H1 (cell line): ENCODE results near the gene STK11IP. TPM values are rescaled to one million over a fixed set of nuclear protein-coding genes. Genes with fewer than 3 reads are reported as not detected.
A peak's percentile ranks its signal among the peaks of the same experiment; 100 is the strongest.

Experiments used
- BACH1 ChIP-seq: IDR thresholded peaks from 2 replicates; pipeline ENCODE4 v1.6.1; 2012; ENCODE audit warnings: low read length, improper control_type of control experiment
- KDM4A ChIP-seq: IDR thresholded peaks from one replicate; pipeline ENCODE4 v1.7.1; 2012; ENCODE audit warnings: low read depth, mild to moderate bottlenecking, moderate library complexity, low read length, inconsistent platforms; ENCODE audit not compliant: severe bottlenecking
- KDM5A ChIP-seq: fragments of 200-600 bp; IDR thresholded peaks from 2 replicates; pipeline ENCODE4 v1.7.1; 2012; ENCODE audit warnings: mild to moderate bottlenecking, low read length, inconsistent platforms, mixed read lengths
- PHF8 ChIP-seq: fragments of 200-600 bp; sonication (generic); conservative IDR thresholded peaks from 2 replicates; pipeline ENCODE4 v1.7.1; 2012; ENCODE audit warnings: low read depth, mild to moderate bottlenecking, inconsistent platforms, low read length, moderate library complexity
- POU5F1 ChIP-seq: IDR thresholded peaks from 2 replicates; pipeline ENCODE4 v1.6.1; 2011; ENCODE audit warnings: low read depth, mild to moderate bottlenecking, low read length, moderate library complexity
- RNF2 ChIP-seq: fragments of 200-900, 300-1000 bp; sonication (generic); IDR thresholded peaks from 2 replicates; pipeline ENCODE4 v1.7.1; 2016; ENCODE audit warnings: borderline replicate concordance, low read depth, mild to moderate bottlenecking, antibody characterized with exemption, low read length; ENCODE audit not compliant: poor library complexity, severe bottlenecking; ENCODE audit errors: missing control alignments
- RXRA ChIP-seq: IDR thresholded peaks from 2 replicates; pipeline ENCODE4 v1.6.1; 2011; ENCODE audit warnings: low read depth, mild to moderate bottlenecking, low read length, moderate library complexity; ENCODE audit not compliant: insufficient read depth
- SIRT6 ChIP-seq: IDR thresholded peaks from one replicate; pipeline ENCODE4 v1.7.1; 2012; ENCODE audit warnings: low read length, inconsistent platforms
- SP1 ChIP-seq: IDR thresholded peaks from 2 replicates; pipeline ENCODE4 v1.6.1; 2011; ENCODE audit warnings: low read depth, low read length
- SUZ12 ChIP-seq: fragments of 200-600 bp; sonication (generic); IDR thresholded peaks from 2 replicates; pipeline ENCODE4 v1.6.1; 2012; ENCODE audit warnings: mild to moderate bottlenecking, inconsistent platforms, low read length, moderate library complexity, mixed read lengths
- polyA plus RNA-seq, 7 experiments: library from polyadenylated mRNA; depleted of rRNA in 3 of 7; stranded (reverse) in 5 of 7; unstranded in 2 of 7; fragments of >200 nt in 5 of 7; fragments of 200-250 nt in 2 of 7; gene quantifications; 1 replicate in 5 of 7; 2 replicates in 1 of 7; 4 replicates in 1 of 7; pipeline versions ENCODE4 v1.2.1 to v1.2.3, GENCODE V29; 2011 to 2013; ENCODE audit warnings: missing spikeins in 2 of 7, mixed read lengths in 2 of 7
- total RNA-seq: library from RNA; stranded (reverse); fragmentation: NEBNext Ultra II Directional; extraction: Animal tissue kit (Norgen Biotek cat#: 25700); gene quantifications from 2 replicates; pipeline ENCODE4 v1.2.1, GENCODE V29; 2021
- TF ChIP-seq, protein P1 (sequence below), 3 experiments: IDR thresholded peaks; 1 replicate in 2 of 3; 2 replicates in 1 of 3; pipeline versions ENCODE4 v1.5.1 to v1.6.1; 2011; ENCODE audit warnings: low read length in 3 of 3, mild to moderate bottlenecking in 3 of 3, inconsistent platforms in 2 of 3, low read depth in 1 of 3, moderate library complexity in 1 of 3; ENCODE audit not compliant: insufficient read depth in 1 of 3; ENCODE audit errors: control extremely low read depth in 1 of 3
- TF ChIP-seq, protein P2 (sequence below): IDR thresholded peaks from 2 replicates; pipeline ENCODE4 v1.6.1; 2012; ENCODE audit warnings: inconsistent platforms

STK11IP gene
- total and polyA plus RNA-seq, 2 of the 8 experiments (the other 6 are each of a cell fraction or from before 2014, with no cell fraction given), result 18.5 to 29.6 TPM

DNA sequence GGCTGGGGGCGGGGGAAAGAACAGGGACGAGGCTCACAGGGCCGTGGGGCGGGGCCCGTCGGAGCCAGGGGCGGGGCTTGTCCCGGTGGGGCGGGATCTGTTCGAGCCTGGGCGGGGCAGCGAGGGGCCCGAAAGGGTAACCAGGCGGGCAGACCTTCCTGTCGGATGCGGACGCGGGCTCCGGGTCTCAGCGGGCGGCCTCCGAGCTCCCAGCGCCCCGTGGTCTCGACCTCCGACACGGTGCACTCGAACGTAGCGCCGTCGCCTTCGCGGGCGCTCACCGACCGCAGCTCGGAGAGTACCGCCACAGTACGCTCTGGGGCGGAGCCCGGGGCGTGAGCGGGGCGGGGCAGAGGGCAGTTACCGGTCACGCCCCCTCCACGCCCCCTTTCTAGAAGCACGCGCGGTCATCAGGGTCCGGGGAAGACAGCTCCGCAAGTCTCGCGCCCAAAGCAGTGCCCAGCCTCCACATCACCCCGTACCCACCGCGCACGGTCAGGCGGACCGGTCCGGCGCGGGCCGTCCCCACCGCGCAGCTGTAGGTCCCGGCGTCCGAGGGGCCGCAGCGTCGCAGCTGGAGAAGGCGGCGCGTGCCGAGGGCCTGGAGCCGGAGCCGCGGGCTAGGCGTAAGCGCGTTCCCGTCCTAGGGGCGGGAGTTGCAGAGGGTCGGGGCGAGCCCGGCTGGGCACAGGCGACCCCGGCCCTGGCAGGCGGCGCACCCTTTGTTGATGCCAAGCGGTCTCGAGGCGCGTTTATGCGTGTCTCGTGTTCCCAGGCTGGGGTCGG, 45.1 kb upstream of the STK11IP start (continued):
- TF ChIP-seq, protein P1, sequence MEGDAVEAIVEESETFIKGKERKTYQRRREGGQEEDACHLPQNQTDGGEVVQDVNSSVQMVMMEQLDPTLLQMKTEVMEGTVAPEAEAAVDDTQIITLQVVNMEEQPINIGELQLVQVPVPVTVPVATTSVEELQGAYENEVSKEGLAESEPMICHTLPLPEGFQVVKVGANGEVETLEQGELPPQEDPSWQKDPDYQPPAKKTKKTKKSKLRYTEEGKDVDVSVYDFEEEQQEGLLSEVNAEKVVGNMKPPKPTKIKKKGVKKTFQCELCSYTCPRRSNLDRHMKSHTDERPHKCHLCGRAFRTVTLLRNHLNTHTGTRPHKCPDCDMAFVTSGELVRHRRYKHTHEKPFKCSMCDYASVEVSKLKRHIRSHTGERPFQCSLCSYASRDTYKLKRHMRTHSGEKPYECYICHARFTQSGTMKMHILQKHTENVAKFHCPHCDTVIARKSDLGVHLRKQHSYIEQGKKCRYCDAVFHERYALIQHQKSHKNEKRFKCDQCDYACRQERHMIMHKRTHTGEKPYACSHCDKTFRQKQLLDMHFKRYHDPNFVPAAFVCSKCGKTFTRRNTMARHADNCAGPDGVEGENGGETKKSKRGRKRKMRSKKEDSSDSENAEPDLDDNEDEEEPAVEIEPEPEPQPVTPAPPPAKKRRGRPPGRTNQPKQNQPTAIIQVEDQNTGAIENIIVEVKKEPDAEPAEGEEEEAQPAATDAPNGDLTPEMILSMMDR (IDR thresholded peaks at IDR 0.05; ENCODE audit: control extremely low read depth in 1 of 3, insufficient read depth in 1 of 3, low read depth in 1 of 3, low read length in 3 of 3), result no peak
- no peak for TF ChIP-seq SIRT6
- no peak for TF ChIP-seq KDM5A
- peak; percentile 96 for TF ChIP-seq KDM4A
- TF ChIP-seq POU5F1, result no peak
- TF ChIP-seq, protein P2, sequence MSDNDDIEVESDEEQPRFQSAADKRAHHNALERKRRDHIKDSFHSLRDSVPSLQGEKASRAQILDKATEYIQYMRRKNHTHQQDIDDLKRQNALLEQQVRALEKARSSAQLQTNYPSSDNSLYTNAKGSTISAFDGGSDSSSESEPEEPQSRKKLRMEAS, result peak; percentile 83
- no peak for TF ChIP-seq BACH1
- no peak for TF ChIP-seq SUZ12
- TF ChIP-seq RNF2, result no peak
- peak; percentile 50; the same call in 1 of the 2 replicates for TF ChIP-seq PHF8
- TF ChIP-seq RXRA, result no peak
- TF ChIP-seq SP1, result peak; percentile 80
